SJSA1 (cell line): ENCODE measurements around the gene FSTL5. TPM values are rescaled to one million over a fixed set of nuclear protein-coding genes. Genes with fewer than 3 reads are reported as not detected.

Experiments used
- DNase-seq, 2 experiments: peaks; one replicate each; pipeline ENCODE4 v3.0.0-alpha.2; 2015 to 2020; ENCODE audit warnings: low spot score in 2 of 2, low read depth in 1 of 2
- H3K27ac ChIP-seq: fragments of 250-450 bp; sonication (Bioruptor Pico); 2 replicates; pipeline ENCODE4 v1.5.1; 2020; ENCODE audit warnings: mild to moderate bottlenecking, moderate library complexity
- H3K27me3 ChIP-seq: fragments of 250-450 bp; sonication (Bioruptor Pico); replicated peaks from 2 replicates; pipeline ENCODE4 v1.5.1; 2020; ENCODE audit warnings: mild to moderate bottlenecking, moderate library complexity
- H3K36me3 ChIP-seq: fragments of 250-450 bp; sonication (Bioruptor Pico); 2 replicates; pipeline ENCODE4 v1.5.1; 2020; ENCODE audit warnings: mild to moderate bottlenecking
- H3K4me1 ChIP-seq: fragments of 250-450 bp; sonication (Bioruptor Pico); replicated peaks from 2 replicates; pipeline ENCODE4 v1.6.1; 2021; ENCODE audit warnings: mild to moderate bottlenecking
- H3K4me3 ChIP-seq: fragments of 250-450 bp; sonication (Bioruptor Pico); 2 replicates; pipeline ENCODE4 v1.5.1; 2020; ENCODE audit warnings: mild to moderate bottlenecking
- H3K9me3 ChIP-seq: fragments of 250-450 bp; sonication (Bioruptor Pico); replicated peaks from 2 replicates; pipeline ENCODE4 v1.5.1; 2020; ENCODE audit warnings: mild to moderate bottlenecking
- total RNA-seq: library from RNA; depleted of rRNA; stranded (reverse); fragments of >200 nt; shearing (Covaris generic); gene quantifications from 2 replicates; pipeline ENCODE4 v1.2.3, GENCODE V29; 2014

Gene FSTL5
- total RNA-seq, 1 experiment from 2014 or later: not detected

DNA sequence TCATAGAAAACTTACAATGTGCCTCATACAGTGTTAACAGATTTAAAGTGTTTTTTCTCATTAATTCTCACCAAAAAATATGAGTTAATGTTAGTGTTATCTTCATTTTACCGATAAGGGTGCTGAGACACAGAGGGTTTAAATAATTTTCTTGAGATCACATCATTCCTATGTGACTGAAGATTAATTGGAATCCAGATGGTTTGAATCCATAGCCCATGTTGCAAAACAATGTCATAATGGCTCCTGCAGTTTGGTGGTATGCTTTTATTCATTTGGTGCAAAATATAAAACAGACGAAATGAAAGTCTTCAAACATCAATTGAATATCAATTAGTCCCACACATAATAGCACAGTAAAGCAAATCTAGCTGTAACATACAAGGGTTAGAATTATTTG lies 512.2 kb downstream of the FSTL5 start:
- no peak for DNase-seq
- H3K27me3 ChIP-seq: no peaks in the 10 kb centered on the region
- H3K27ac ChIP-seq: no peak overlapping the region
- no peaks in the 10 kb centered on the region for H3K36me3 ChIP-seq
- no peaks in the 10 kb centered on the region for H3K9me3 ChIP-seq
- no peaks in the 10 kb centered on the region for H3K4me1 ChIP-seq
- H3K4me3 ChIP-seq: no peak overlapping the region

DNA sequence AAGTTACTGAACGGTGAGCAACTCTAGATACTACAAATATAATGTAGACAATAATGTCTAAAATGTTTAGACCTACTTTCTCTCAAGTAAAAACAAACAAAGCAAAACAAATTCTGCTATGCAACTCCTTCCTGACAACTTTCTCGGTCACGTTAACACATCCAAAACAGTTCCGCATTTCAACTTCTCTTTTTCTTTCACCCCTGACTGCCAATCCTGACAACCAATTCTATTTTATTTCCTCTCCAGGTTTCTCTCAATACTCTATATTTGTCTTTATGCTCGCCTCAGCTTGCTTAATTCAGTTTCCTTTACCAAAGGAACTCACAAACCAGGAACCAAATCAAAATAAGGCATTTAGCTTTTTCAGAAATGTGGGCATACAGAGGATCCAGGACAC lies 513.0 kb downstream of the FSTL5 start:
- Histone ChIP-seq H3K4me3 (no peak overlapping the region), H3K27ac (no peak overlapping the region)

DNA sequence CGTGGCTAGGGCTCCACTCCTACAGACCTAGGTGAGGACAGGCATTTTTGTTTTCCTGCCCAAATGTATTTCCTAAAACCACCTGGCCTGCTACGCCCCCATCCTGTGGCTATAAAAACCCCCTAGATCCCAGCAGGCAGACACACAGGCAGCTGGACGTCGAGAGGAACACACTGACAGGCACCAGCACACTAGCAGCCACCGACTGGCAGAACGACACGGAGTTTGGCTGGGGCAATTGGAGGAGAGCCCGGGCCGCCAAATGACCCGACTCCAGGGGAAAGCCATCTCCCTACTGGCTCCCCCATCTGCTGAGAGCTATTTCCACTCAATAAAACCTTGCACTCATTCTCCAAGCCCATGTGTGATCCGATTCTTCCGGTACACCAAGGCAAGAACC lies 516.0 kb downstream of the FSTL5 start:
- Histone ChIP-seq H3K9me3 (no peaks in the 10 kb centered on the region), H3K4me3 (no peak overlapping the region), H3K27ac (no peak overlapping the region), H3K4me1 (no peaks in the 10 kb centered on the region), H3K36me3 (no peaks in the 10 kb centered on the region), H3K27me3 (no peaks in the 10 kb centered on the region)
- no peak for DNase-seq

More for the DNA sequence above, 513.0 kb downstream of the FSTL5 start:
- no peaks in the 10 kb centered on the region for H3K36me3 ChIP-seq
- no peaks in the 10 kb centered on the region for H3K9me3 ChIP-seq
- DNase-seq: no peak
- no peaks in the 10 kb centered on the region for H3K4me1 ChIP-seq
- no peaks in the 10 kb centered on the region for H3K27me3 ChIP-seq

DNA sequence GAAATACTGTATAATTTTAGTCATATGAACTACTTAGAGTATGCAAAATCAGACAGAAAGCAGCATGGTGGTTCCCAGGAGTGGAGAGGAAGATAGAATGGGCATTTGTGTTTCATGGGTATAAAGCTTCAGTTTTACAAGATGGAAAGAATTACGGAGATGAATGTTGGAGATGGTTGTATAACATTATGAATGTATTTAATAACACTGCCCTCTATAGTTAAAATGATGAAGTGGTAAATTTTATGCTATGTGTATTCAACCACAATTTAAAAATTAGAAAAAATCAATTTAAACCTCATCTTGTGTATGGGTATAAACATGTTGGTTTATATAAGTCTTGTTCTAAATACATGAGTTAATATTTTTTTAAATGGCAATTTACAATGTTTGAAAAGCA lies 521.1 kb downstream of the FSTL5 start:
- Histone ChIP-seq H3K36me3 (no peaks in the 10 kb centered on the region), H3K27me3 (no peaks in the 10 kb centered on the region), H3K4me3 (no peak overlapping the region), H3K9me3 (no peaks in the 10 kb centered on the region), H3K4me1 (no peaks in the 10 kb centered on the region), H3K27ac (no peak overlapping the region)
- DNase-seq: no peak

DNA sequence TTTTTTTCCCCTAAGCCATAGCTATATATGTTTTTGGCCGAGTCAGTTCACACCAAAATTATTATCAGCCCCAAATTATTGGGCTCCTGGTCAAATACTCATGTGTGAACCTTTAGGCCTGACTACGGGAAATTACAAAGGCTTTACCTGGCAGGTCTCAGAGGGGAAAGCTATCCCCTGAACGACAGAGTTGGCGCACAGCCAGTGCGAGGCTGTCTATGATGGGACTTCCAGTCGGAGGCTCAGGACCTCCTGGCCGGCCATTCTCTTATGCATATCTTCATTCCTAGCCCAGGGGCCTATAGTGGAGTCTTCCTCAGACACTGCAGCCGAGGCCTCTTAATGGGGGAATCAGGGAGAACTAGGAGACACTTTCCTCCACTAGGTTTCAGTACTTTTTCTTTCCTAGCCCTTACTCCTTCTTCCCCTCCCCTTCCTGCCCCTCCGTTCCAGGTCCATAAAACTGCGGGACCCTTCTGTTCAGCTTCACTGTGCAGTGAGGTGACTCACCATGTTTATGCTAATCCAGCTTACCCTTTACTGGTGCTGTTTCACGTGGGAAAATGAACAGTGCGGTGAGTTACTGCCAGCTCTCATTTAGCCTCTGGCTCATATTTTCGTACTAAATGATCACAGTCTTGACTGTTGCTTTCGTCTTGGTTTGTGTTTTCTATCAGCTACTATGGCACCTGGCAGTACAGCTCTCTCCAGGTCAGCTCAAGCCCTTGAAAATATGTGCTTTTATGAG lies 533.9 kb downstream of the FSTL5 start:
- Histone ChIP-seq H3K27me3 (no peaks in the 10 kb centered on the region), H3K9me3 (no peaks in the 10 kb centered on the region), H3K4me3 (no peak overlapping the region), H3K36me3 (no peaks in the 10 kb centered on the region), H3K4me1 (no peaks in the 10 kb centered on the region), H3K27ac (no peak overlapping the region)
- DNase-seq: no peak

DNA sequence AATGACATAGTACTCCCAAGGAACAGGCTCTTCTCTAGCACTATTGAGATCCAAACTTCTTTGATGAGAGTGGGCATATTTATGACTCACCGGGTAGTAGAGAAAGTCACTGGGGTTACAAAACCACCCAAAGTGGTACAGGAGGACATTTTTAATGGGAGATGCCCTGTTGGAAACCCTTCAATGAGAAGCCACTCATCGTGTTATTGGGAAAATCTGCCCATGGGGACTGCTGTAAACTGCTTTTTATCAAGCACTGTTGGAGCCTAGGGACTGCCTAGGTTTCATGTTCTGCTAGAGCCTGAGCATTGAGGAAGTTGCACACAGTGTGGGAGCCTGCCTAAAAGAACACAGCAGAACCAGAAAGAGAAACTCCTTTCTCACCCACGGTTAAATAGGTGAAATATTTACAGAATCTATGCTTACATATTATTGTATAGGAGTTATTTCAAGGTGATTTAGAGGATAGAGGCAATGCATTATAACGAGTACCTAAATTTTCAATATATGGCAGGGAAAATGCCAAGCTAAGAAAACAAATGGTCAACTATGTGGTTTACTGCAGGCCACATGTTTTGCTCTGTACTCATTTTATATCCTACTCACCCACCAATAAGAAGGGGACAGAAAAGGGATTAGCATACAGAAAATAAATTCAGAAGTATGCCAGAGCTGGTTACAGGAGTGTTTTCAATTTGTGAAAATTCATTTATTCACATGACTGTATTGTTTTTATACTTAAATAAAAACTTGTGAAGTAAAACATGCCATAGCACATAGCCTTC lies 559.1 kb downstream of the FSTL5 start:
- DNase-seq: no peak
- Histone ChIP-seq H3K9me3 (0 out of 2 replicates have a peak, but pooled peaks cover 2% of the 10 kb centered on the region), H3K27ac (no peak overlapping the region), H3K4me3 (no peak overlapping the region), H3K4me1 (no peaks in the 10 kb centered on the region), H3K36me3 (no peaks in the 10 kb centered on the region), H3K27me3 (no peaks in the 10 kb centered on the region)

DNA sequence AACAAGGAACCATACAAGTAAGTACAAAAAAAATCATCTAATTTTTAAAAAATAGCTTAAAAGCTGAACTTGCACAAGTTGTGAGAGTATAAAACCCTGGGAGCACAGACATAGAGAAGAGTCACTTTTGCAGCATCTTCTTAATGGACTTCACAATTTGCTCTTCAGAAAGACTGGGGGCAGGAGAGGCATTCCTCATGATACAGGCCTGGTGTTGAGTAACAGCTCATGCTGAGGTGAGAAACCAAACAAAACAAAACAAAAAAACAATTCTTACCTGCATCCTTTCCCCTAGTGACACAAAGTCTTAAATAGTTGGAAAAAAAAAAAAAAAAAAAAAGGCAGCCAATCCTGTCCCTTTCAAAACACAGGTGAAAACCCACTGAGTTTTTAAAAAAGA lies 562.8 kb downstream of the FSTL5 start:
- 0 out of 2 replicates have a peak, but pooled peaks cover 2% of the 10 kb centered on the region for H3K9me3 ChIP-seq
- no peaks in the 10 kb centered on the region for H3K36me3 ChIP-seq
- no peak for DNase-seq

DNA sequence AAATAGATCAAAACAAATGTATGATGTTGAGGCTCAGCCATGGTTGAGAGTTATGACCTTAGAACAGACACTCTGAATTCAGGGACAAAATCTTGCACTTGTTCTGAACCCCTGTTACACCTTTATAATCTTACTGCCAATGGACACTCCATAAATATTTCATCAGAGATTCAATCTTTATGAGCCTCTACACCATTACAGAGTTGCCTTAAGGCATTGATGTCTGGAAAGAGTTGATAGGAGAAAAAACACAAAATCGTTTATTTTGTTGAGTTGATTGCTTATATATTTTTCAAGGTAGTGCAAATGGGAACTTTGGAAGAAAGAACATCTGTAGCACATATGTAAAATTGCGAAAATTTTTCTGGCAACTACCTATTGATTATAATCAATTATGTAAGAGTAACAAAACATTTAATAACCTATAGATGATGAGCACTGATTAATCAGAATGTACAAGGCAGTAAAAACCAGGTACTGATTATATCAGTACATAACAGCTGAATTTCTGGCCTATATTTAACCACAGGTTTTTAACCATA lies 568.5 kb downstream of the FSTL5 start:
- Histone ChIP-seq H3K4me3 (no peak overlapping the region), H3K36me3 (no peaks in the 10 kb centered on the region), H3K4me1 (no peaks in the 10 kb centered on the region), H3K9me3 (no peaks in the 10 kb centered on the region), H3K27me3 (no peaks in the 10 kb centered on the region), H3K27ac (no peak overlapping the region)
- no peak for DNase-seq

More for the DNA sequence above, 562.8 kb downstream of the FSTL5 start:
- Histone ChIP-seq H3K4me1 (no peaks in the 10 kb centered on the region), H3K27me3 (no peaks in the 10 kb centered on the region), H3K27ac (no peak overlapping the region), H3K4me3 (no peak overlapping the region)

DNA sequence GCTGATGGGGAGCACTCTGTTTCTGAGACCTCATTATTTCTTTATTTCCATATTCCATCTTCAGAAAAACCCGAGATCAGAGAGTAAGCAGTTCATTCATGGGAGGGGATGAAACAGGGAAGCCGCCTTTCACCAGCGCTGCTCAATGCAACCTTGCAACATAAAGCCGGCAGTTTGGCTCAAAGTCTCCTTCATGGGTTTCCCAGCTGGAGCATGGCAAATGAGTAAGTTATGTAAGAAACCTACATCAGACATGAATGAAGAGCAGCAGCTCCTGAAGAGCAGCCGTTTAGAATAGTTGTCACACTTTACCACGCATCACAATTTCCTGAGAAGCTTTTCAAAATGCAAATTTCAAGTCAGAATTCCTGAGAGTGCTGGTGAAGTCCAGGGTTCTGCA lies 578.8 kb downstream of the FSTL5 start:
- H3K36me3 ChIP-seq: no peaks in the 10 kb centered on the region
- no peak for DNase-seq
- H3K27me3 ChIP-seq: no peaks in the 10 kb centered on the region
- no peak overlapping the region for H3K27ac ChIP-seq
- H3K4me3 ChIP-seq: no peak overlapping the region
- no peaks in the 10 kb centered on the region for H3K9me3 ChIP-seq
- no peaks in the 10 kb centered on the region for H3K4me1 ChIP-seq

DNA sequence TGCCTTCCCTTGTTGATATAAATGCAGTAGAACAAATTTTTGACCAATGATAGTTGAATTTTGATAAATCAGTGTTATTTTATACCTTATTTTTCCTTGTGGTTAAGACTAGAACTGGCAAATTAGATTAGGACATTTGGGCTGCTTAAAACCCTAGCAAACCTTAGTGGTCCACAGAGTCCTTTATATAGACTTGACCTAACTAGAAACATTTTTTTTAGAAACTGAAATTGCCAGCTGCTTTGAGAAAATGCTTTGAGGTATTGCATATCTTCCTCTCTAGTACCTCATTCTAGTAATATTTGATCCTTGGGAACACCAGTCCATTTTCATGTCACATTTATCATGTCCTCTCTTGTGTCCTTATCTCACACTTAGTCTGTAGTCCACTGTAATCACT lies 580.3 kb downstream of the FSTL5 start:
- Histone ChIP-seq H3K9me3 (no peaks in the 10 kb centered on the region), H3K27me3 (no peaks in the 10 kb centered on the region), H3K4me1 (no peaks in the 10 kb centered on the region), H3K4me3 (no peak overlapping the region), H3K27ac (no peak overlapping the region), H3K36me3 (no peaks in the 10 kb centered on the region)
- DNase-seq: no peak

DNA sequence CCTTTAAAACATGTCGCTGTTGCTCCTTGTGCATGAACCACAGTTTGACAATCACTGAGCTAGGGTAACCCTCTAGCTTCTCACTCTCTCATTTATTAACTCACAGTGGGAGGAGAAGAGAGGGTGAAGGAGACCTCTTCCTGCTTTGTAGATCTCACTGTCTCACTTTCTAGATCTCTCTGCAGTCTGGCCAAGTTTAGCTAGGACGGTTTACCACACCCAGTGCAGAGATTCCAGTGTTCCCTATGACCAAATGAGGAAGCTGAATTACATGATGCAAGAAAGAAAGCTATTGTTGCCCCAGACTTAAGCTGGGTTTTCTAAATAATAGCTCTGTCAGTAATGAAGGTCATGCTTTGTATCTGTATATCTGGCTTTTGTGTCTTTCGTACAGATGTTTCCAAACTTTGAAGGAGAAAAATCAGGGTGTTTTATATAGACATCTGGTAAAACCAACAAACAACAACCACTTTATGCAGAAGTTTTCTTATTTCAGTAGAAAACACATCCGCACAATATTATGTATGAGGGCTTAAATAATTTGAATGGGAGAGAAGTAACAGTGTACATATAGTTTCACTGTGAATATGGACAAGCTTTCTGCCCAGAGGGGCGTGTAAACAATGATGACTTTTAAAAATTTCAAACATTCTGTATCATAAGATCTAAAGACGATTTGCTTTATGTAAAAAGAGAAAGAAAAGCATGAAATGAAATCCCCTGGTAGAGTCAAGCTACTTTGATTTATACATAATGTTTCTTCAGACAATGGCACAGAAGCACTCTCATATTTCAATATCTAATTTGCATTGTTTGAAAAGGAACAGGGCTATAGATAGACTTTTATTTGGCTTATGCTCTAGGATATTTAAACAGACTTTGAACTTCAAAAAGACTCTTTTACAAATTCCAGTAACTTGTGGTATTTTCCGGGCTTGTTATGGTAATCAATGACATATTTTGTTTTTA lies 582.3 kb downstream of the FSTL5 start:
- Histone ChIP-seq H3K9me3 (no peaks in the 10 kb centered on the region), H3K27me3 (no peaks in the 10 kb centered on the region), H3K36me3 (no peaks in the 10 kb centered on the region), H3K4me3 (no peak overlapping the region), H3K4me1 (no peaks in the 10 kb centered on the region), H3K27ac (no peak overlapping the region)
- DNase-seq: no peak

DNA sequence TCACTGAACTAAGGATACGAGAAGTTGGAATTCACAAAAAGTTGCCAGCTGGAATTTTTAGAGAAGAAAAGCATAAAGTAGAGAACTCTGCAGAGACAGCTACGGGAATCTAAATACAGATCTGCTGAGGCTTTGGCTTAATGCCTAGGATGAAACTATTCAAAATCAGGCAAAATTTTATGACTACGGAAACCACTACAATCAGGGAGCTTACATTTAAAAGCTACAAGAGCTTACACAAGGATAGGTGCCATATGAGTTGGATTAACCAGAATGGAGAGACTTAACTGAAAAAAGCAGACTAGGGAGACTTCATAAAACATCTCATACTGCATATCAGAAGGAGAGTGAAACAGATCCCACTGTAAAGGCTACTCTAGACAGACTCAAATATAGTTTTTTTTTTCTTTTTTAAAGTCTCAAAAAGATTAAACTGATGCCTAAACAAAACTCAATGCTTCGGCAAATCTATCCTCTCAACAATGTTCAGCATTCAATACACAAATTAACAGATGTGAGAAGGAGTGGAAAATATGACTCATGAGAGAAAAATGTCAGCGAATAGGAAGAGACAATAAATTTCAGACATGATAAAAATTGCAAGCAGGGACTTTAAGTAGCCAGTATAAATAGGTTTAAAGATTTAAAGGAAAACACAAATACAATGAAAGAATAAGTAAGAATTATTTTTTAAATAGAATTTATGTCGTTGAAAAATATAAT lies 586.1 kb downstream of the FSTL5 start:
- Histone ChIP-seq H3K4me3 (no peak overlapping the region), H3K27ac (no peak overlapping the region), H3K9me3 (no peaks in the 10 kb centered on the region), H3K27me3 (no peaks in the 10 kb centered on the region), H3K36me3 (no peaks in the 10 kb centered on the region), H3K4me1 (no peaks in the 10 kb centered on the region)
- DNase-seq: peak in 1 of 2 experiments; percentile 16

DNA sequence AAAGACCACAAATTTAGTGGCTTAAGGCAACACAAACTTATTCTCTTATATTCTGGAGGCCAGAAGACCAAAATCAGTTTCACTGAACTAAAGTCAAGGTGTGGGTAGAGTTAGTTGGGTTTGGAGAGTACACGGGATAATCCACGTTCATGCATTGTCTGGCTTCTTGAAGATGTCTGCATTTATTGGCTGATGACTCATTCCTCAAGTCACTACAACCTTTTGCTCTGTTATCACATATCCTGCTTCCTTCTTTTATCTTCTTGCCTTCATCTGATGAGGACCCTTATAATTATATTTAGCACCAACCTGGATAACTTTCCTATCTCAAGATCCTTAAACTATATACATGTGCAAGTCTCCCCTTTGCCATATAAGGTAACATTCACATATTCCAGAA lies 590.0 kb downstream of the FSTL5 start:
- DNase-seq: no peak
- no peaks in the 10 kb centered on the region for H3K36me3 ChIP-seq
- H3K27me3 ChIP-seq: no peaks in the 10 kb centered on the region
- no peak overlapping the region for H3K27ac ChIP-seq
- no peak overlapping the region for H3K4me3 ChIP-seq
- no peaks in the 10 kb centered on the region for H3K9me3 ChIP-seq
- no peaks in the 10 kb centered on the region for H3K4me1 ChIP-seq
